Dermis microvascular lymphatic vessel endothelial cell (primary cell): ENCODE data around the gene CETN1. TPM values are rescaled to one million over a fixed set of nuclear protein-coding genes. Genes with fewer than 3 reads are reported as not detected.

Source experiments
- DNase-seq, 2 donors: peaks; one replicate each; pipeline versions ENCODE4 v3.0.0 to v3.0.0-alpha.2; 2010; ENCODE audit warnings: low read depth in 2 of 2
- total RNA-seq: library from RNA; depleted of rRNA; stranded (reverse); fragments of >200 nt; gene quantifications from 2 replicates; pipeline ENCODE4 v1.2.1, GENCODE V29; 2014

Gene CETN1
- total RNA-seq, 1 donor from 2014 or later: not detected

GRCh38 chr18:622289-622688, 42.1 kb downstream of the CETN1 start:
- DNase-seq: no peak

GRCh38 chr18:623761-624620, 43.8 kb downstream of the CETN1 start:
- peak; percentile 72 to 79 for DNase-seq

GRCh38 chr18:627231-627630, 47.1 kb downstream of the CETN1 start:
- DNase-seq: no peak

- DNase-seq: no peak
These were observed 49.3 kb downstream of the CETN1 start for GRCh38 chr18:629269-630150.

- no peak for DNase-seq
These were observed 51.4 kb downstream of the CETN1 start for GRCh38 chr18:631560-631959.

Other genes with a start within 250 kb of the CETN1 start
- 33.4 and 110 TPM in 2 replicates for gene COLEC12, start 79.7 kb upstream of the CETN1 start, total RNA-seq
- gene CLUL1, start 16.6 kb downstream of the CETN1 start, total RNA-seq: 0.38 TPM in 1 of 2 replicates, not detected in the other
- gene TYMS, start 77.3 kb downstream of the CETN1 start, total RNA-seq: 27.6 and 33.8 TPM in 2 replicates
- 19.3 and 20.7 TPM in 2 replicates for gene ENOSF1, start 132.2 kb downstream of the CETN1 start, total RNA-seq
- 149 and 207 TPM in 2 replicates for gene YES1, start 231.9 kb downstream of the CETN1 start, total RNA-seq